HepG2 (cell line): ENCODE data around the gene LUC7L2. TPM values are rescaled to one million over a fixed set of nuclear protein-coding genes. Genes with fewer than 3 reads are reported as not detected.

ENCODE experiments used
- ATAD3A ChIP-seq: sonication (generic); formaldehyde crosslinking; IDR thresholded peaks from 2 replicates; pipeline ENCODE4 v1.4.0; 2020; ENCODE audit warnings: missing genetic modification reagents
- BHLHE40 ChIP-seq: IDR thresholded peaks from 2 replicates; pipeline ENCODE4 v1.6.1; 2011; ENCODE audit warnings: low read length, improper control_type of control experiment
- CENPT ChIP-seq: sonication (generic); formaldehyde crosslinking; IDR thresholded peaks from 2 replicates; pipeline ENCODE4 v1.8.0; 2022; ENCODE audit warnings: low read depth, mild to moderate bottlenecking, moderate library complexity, missing genetic modification reagents
- CSRNP1 ChIP-seq: sonication (generic); formaldehyde crosslinking; IDR thresholded peaks from 2 replicates; pipeline ENCODE4 v1.8.1; 2023; ENCODE audit warnings: mild to moderate bottlenecking, missing genetic modification reagents
- ETS1 ChIP-seq: sonication (generic); formaldehyde crosslinking; IDR thresholded peaks from 2 replicates; pipeline ENCODE4 v1.4.0; 2020; ENCODE audit warnings: missing genetic modification reagents
- GABPA ChIP-seq, 2 experiments: IDR thresholded peaks; 2 replicates each; pipeline ENCODE4 v1.6.1; 2011 to 2016; ENCODE audit warnings: low read depth in 2 of 2, low read length in 1 of 2, missing biosample characterization in 1 of 2, missing genetic modification characterization in 1 of 2
- GLMP ChIP-seq: sonication (generic); formaldehyde crosslinking; IDR thresholded peaks from 2 replicates; pipeline ENCODE4 v1.9.0; 2021; ENCODE audit warnings: missing genetic modification reagents, mild to moderate bottlenecking, borderline replicate concordance
- NR2F2 ChIP-seq: IDR thresholded peaks from 2 replicates; pipeline ENCODE4 v1.6.1; 2012; ENCODE audit warnings: low read depth, inconsistent platforms, borderline replicate concordance
- PAF1 ChIP-seq: IDR thresholded peaks from 2 replicates; pipeline ENCODE4 v1.6.1; 2016; ENCODE audit warnings: missing genetic modification reagents, missing compliant biosample characterization
- REPIN1 ChIP-seq: sonication (generic); formaldehyde crosslinking; IDR thresholded peaks from 2 replicates; pipeline ENCODE4 v1.8.0; 2022; ENCODE audit warnings: missing genetic modification reagents, low read depth, mild to moderate bottlenecking, borderline replicate concordance
- XRCC5 ChIP-seq: fragments of 200-400 bp; formaldehyde crosslinking; optimal IDR thresholded peaks from 2 replicates; pipeline ENCODE3; 2017; ENCODE audit warnings: mild to moderate bottlenecking, low read length
- YY1 ChIP-seq: IDR thresholded peaks from 2 replicates; pipeline ENCODE4 v1.6.1; 2011; ENCODE audit warnings: low read length, low read depth, moderate library complexity, mild to moderate bottlenecking; ENCODE audit not compliant: insufficient read depth, insufficient replicate concordance
- ZBTB1 ChIP-seq: sonication (generic); formaldehyde crosslinking; IDR thresholded peaks from 2 replicates; pipeline ENCODE4 v1.4.0; 2020; ENCODE audit warnings: missing genetic modification reagents, borderline replicate concordance
- ZBTB38 ChIP-seq: sonication (generic); formaldehyde crosslinking; IDR thresholded peaks from 2 replicates; pipeline ENCODE4 v1.5.1; 2020; ENCODE audit warnings: mild to moderate bottlenecking, missing genetic modification reagents
- ZBTB43 ChIP-seq: sonication (generic); formaldehyde crosslinking; conservative IDR thresholded peaks from 2 replicates; pipeline ENCODE4 v1.4.0; 2020; ENCODE audit warnings: missing genetic modification reagents
- ZC3H4 ChIP-seq: sonication (generic); formaldehyde crosslinking; IDR thresholded peaks from 2 replicates; pipeline ENCODE4 v1.4.0; 2020; ENCODE audit warnings: missing genetic modification reagents, borderline replicate concordance
- ZGPAT ChIP-seq: IDR thresholded peaks from 2 replicates; pipeline ENCODE4 v1.6.1; 2016; ENCODE audit warnings: mild to moderate bottlenecking
- ZNF234 ChIP-seq: sonication (generic); formaldehyde crosslinking; conservative IDR thresholded peaks from 2 replicates; pipeline ENCODE4 v1.5.1; 2020; ENCODE audit warnings: mild to moderate bottlenecking, missing genetic modification reagents
- ZNF382 ChIP-seq: sonication (generic); formaldehyde crosslinking; IDR thresholded peaks from 2 replicates; pipeline ENCODE4 v1.5.0; 2020; ENCODE audit warnings: missing genetic modification reagents, mild to moderate bottlenecking, borderline replicate concordance
- ZNF543 ChIP-seq: sonication (generic); formaldehyde crosslinking; IDR thresholded peaks from 2 replicates; pipeline ENCODE4 v1.4.0; 2020; ENCODE audit warnings: mild to moderate bottlenecking, missing genetic modification reagents
- ZNF567 ChIP-seq: sonication (generic); formaldehyde crosslinking; IDR thresholded peaks from 2 replicates; pipeline ENCODE4 v1.8.1; 2023; ENCODE audit warnings: mild to moderate bottlenecking, missing genetic modification reagents, borderline replicate concordance
- ZNF607 ChIP-seq: sonication (generic); formaldehyde crosslinking; IDR thresholded peaks from 2 replicates; pipeline ENCODE4 v1.5.1; 2020; ENCODE audit warnings: missing genetic modification reagents, mild to moderate bottlenecking, borderline replicate concordance
- polyA plus RNA-seq, 8 experiments: library from polyadenylated mRNA; depleted of rRNA in 3 of 8; stranded (reverse) in 7 of 8; unstranded in 1 of 8; fragments of >200 nt; fragmentation: Illumina TruSeq in 4 of 8; extraction: Trizol in 4 of 8; gene quantifications; 2 replicates each; pipeline versions ENCODE4 v1.2.1 to v1.2.3, GENCODE V29; 2011 to 2016; ENCODE audit warnings: low read depth in 4 of 8, missing spikeins in 1 of 8, mixed read lengths in 1 of 8; ENCODE audit not compliant: insufficient read depth in 1 of 8
- total RNA-seq, 5 experiments: library from RNA; depleted of rRNA; stranded (reverse); fragments of >200 nt; fragmentation: Illumina TruSeq; extraction: Trizol; gene quantifications; 2 replicates each; pipeline ENCODE4 v1.2.3, GENCODE V29; 2016; ENCODE audit warnings: low read depth in 1 of 5

Gene LUC7L2
- total and polyA plus RNA-seq, 2 of the 13 experiments (the other 11 are each of a cell fraction or from before 2014, with no cell fraction given): 17.9 to 50.7 TPM

- TF ChIP-seq CENPT (CRISPR knock-in tag) (no peak), ZBTB38 (CRISPR knock-in tag) (peak; percentile 99), ZNF234 (CRISPR knock-in tag) (no peak), ZBTB43 (CRISPR knock-in tag) (peak; percentile 73; the same call in 1 of the 2 replicates), PAF1 (CRISPR knock-in tag) (0 out of 2 replicates have a peak, but pooled peaks have one; percentile 45), GABPA (IDR thresholded peaks at IDR 0.05; ENCODE audit: low read depth, low read length) (peak; percentile 86), GABPA (CRISPR knock-in tag; IDR thresholded peaks at IDR 0.05; ENCODE audit: low read depth) (peak; percentile 96), ZNF382 (CRISPR knock-in tag) (no peak), ETS1 (CRISPR knock-in tag) (no peak), ZC3H4 (peak; percentile 75; the same call in 1 of the 2 replicates), NR2F2 (0 out of 2 replicates have a peak, but pooled peaks have one; percentile 48), YY1 (peak; percentile 84), ZBTB1 (CRISPR knock-in tag) (no peak), ZNF567 (0 out of 2 replicates have a peak, but pooled peaks have one; percentile 77), XRCC5 (no peak), GLMP (CRISPR knock-in tag) (no peak), ZNF607 (CRISPR knock-in tag) (no peak), REPIN1 (CRISPR knock-in tag) (peak; percentile 95), ZNF543 (CRISPR knock-in tag) (peak; percentile 98), BHLHE40 (peak; percentile 70; the same call in 1 of the 2 replicates), ATAD3A (no peak), ZGPAT (peak; percentile 82), CSRNP1 (CRISPR knock-in tag) (peak; percentile 85; the same call in 1 of the 2 replicates)
Measured at GRCh38 chr7:139340037-139340807, 19.5 kb upstream of the LUC7L2 start (continued).
